Measurements from ENCODE around the gene SDHAF1.
A peak's percentile ranks its signal among the peaks of the same experiment; 100 is the strongest.

SDHAF1 gene

GRCh38 chr19:36010402-36010801 is 15.4 kb downstream of the SDHAF1 start:
- POLR2A ChIA-PET: no interaction called here

GRCh38 chr19:36013280-36014011 is 18.5 kb downstream of the SDHAF1 start:
- TF ChIP-seq ARNT (IDR thresholded peaks at IDR 0.05) (no peak), TARDBP (IDR thresholded peaks at IDR 0.05) (no peak), L3MBTL2 (conservative IDR thresholded peaks at IDR 0.05) (no peak), SUZ12 (IDR thresholded peaks at IDR 0.05) (no peak), ELF4 (IDR thresholded peaks at IDR 0.05) (no peak), CTBP1 (IDR thresholded peaks at IDR 0.05; ENCODE audit: borderline replicate concordance) (no peak), HDGF (IDR thresholded peaks at IDR 0.05; ENCODE audit: borderline replicate concordance) (no peak), FOXK2 (IDR thresholded peaks at IDR 0.05) (no peak), BHLHE40 (IDR thresholded peaks at IDR 0.05; ENCODE audit: borderline replicate concordance) (no peak), ZNF384 (IDR thresholded peaks at IDR 0.05) (no peak)
- TF ChIP-seq, protein P1, sequence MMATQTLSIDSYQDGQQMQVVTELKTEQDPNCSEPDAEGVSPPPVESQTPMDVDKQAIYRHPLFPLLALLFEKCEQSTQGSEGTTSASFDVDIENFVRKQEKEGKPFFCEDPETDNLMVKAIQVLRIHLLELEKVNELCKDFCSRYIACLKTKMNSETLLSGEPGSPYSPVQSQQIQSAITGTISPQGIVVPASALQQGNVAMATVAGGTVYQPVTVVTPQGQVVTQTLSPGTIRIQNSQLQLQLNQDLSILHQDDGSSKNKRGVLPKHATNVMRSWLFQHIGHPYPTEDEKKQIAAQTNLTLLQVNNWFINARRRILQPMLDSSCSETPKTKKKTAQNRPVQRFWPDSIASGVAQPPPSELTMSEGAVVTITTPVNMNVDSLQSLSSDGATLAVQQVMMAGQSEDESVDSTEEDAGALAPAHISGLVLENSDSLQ (IDR thresholded peaks at IDR 0.05): no peak
- ChIA-PET CTCF (no interaction called here), POLR2A (interaction anchor here (0.9 to 1.8 kb wide), 14 partner anchors 8 to 115 kb away, joined by 3 to 13 read pairs (median 5); partner anchors contain the start of genes POLR2I, SDHAF1, TBCB and THAP8)
- no peak for DNase-seq (ENCODE audit: extremely low spot score)

More at GRCh38 chr19:36010402-36010801, 15.4 kb downstream of the SDHAF1 start:
- DNase-seq (ENCODE audit: extremely low spot score): no peak
- CTCF ChIA-PET: no interaction called here
- TF ChIP-seq BHLHE40 (IDR thresholded peaks at IDR 0.05; ENCODE audit: borderline replicate concordance) (no peak), ZNF384 (IDR thresholded peaks at IDR 0.05) (no peak), SUZ12 (IDR thresholded peaks at IDR 0.05) (no peak), FOXM1 (IDR thresholded peaks at IDR 0.05; ENCODE audit: borderline replicate concordance) (no peak), LEF1 (IDR thresholded peaks at IDR 0.05; ENCODE audit: borderline replicate concordance) (no peak), ARNT (IDR thresholded peaks at IDR 0.05) (no peak), FOXA1 (IDR thresholded peaks at IDR 0.05) (no peak), HDGF (IDR thresholded peaks at IDR 0.05; ENCODE audit: borderline replicate concordance) (no peak), L3MBTL2 (conservative IDR thresholded peaks at IDR 0.05) (no peak), NFRKB (IDR thresholded peaks at IDR 0.05) (no peak), ELF4 (IDR thresholded peaks at IDR 0.05) (no peak), FOXK2 (IDR thresholded peaks at IDR 0.05) (no peak)
- TF ChIP-seq, protein P1 (IDR thresholded peaks at IDR 0.05): no peak

DNA sequence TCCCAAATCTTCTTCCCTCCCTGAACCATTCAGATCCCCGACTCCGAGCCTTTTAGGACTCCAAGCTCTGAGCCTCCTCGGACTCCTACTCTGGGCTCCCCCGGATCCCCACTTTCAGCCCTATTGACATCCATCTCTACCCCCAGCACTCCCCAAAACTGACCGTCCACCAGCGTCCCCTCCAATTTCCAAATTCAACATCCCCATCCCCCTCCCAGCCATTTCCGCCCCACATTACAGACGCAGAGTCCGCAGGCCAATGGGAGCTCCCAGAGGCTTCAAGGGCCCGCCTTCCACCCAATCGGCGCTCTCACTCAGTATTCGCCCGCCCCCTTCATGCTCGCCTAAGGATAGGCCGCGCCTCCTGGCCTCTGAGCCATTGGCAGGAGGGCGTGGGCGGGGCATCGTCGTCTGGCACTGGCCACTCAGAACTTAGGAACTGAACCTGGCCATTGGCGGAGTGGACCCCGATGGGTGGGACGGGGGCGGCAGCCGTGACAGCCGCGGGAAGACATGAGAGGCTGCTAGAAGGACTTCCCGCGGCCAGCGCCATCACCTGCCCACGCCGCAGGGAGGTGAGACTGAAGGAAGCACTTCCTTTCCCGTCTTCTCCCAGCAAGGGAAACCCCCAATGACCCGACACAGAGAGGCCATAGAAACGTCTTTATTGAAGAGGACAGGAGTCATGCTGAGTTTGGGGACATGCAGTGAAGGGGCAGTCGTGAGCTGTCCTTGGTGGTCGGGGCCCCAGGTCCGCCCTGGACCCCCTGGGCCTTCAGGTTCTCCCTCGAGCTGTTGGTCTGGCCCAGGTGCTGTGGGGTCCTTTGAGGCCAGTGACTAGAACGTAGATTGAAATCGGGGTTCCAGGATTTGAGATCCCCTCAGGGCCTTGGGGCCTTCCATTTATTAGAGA is 19.3 kb downstream of the SDHAF1 start, which contains the start of gene ALKBH6:
Gene ALKBH6 (minus strand): TSS at position 202 of the 913 bp plus-strand sequence. CDS start 816 bp downstream, outside the sequence.
- TF ChIP-seq FOXK2 (IDR thresholded peaks at IDR 0.05) (no peak), SP1 (IDR thresholded peaks at IDR 0.05) (peak; percentile 79), HDGF (IDR thresholded peaks at IDR 0.05; ENCODE audit: borderline replicate concordance) (peak; percentile 86; the same call in 1 of the 2 replicates), ZNF384 (IDR thresholded peaks at IDR 0.05) (no peak), L3MBTL2 (conservative IDR thresholded peaks at IDR 0.05) (peak; percentile 77), ELF4 (IDR thresholded peaks at IDR 0.05) (peak; percentile 38; the same call in 1 of the 2 replicates), FOXA1 (IDR thresholded peaks at IDR 0.05) (no peak), CTBP1 (IDR thresholded peaks at IDR 0.05; ENCODE audit: borderline replicate concordance) (no peak), TARDBP (IDR thresholded peaks at IDR 0.05) (no peak), SUZ12 (IDR thresholded peaks at IDR 0.05) (no peak), FOXM1 (IDR thresholded peaks at IDR 0.05; ENCODE audit: borderline replicate concordance) (no peak), BHLHE40 (IDR thresholded peaks at IDR 0.05; ENCODE audit: borderline replicate concordance) (no peak), NFRKB (IDR thresholded peaks at IDR 0.05) (no peak), LEF1 (IDR thresholded peaks at IDR 0.05; ENCODE audit: borderline replicate concordance) (no peak), ARNT (IDR thresholded peaks at IDR 0.05) (no peak)
- TF ChIP-seq, protein P1 (IDR thresholded peaks at IDR 0.05): peak; percentile 76
- ChIA-PET POLR2A (interaction anchor here (0.9 to 1.8 kb wide), 16 partner anchors 9 to 114 kb away, joined by 3 to 13 read pairs (median 4); partner anchors contain the start of genes POLR2I, SDHAF1, TBCB and THAP8), CTCF (no interaction called here)
- peak; percentile 97 for DNase-seq (ENCODE audit: extremely low spot score)

DNA sequence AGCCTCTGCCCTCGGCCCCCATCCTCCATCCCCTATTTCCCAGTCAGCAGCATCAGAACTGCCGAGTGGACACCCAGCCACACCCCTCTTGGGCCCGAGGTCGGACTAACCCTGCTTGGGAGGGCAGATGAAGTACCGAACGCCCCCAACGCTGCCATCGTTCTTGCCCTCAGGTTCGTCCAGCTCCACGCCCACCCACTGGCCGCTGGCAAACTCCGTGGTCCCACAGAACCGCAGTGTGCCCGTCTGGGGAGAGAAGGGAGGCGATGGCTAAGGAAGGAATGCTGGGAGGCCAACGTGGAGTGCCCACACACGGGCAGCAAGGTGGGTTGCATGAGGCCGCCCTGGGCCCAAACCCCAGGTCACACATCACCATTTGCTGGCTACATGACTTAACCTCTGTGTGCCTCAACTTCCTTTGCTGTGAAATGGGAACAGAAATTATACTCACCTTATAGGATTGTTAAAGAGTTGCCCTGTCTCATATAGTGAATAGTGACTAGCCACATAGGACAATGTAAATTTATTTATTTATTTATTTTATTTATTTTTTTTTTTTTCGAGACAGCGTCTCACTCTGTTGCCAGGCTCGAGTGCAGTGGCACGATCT is 24.2 kb downstream of the SDHAF1 start:
- TF ChIP-seq NFRKB (IDR thresholded peaks at IDR 0.05): no peak
- TF ChIP-seq, protein P1 (IDR thresholded peaks at IDR 0.05): no peak
- no peak for TF ChIP-seq ARNT (IDR thresholded peaks at IDR 0.05)
- no peak for TF ChIP-seq HDGF (IDR thresholded peaks at IDR 0.05; ENCODE audit: borderline replicate concordance)
- no peak for TF ChIP-seq CTBP1 (IDR thresholded peaks at IDR 0.05; ENCODE audit: borderline replicate concordance)
- no peak for TF ChIP-seq L3MBTL2 (conservative IDR thresholded peaks at IDR 0.05)
- no peak for TF ChIP-seq ELF4 (IDR thresholded peaks at IDR 0.05)
- TF ChIP-seq ZNF384 (IDR thresholded peaks at IDR 0.05): no peak
- no peak for TF ChIP-seq SP1 (IDR thresholded peaks at IDR 0.05)
- TF ChIP-seq LEF1 (IDR thresholded peaks at IDR 0.05; ENCODE audit: borderline replicate concordance): no peak
- no peak for TF ChIP-seq FOXA1 (IDR thresholded peaks at IDR 0.05)
- no peak for TF ChIP-seq SUZ12 (IDR thresholded peaks at IDR 0.05)
- no peak for TF ChIP-seq FOXM1 (IDR thresholded peaks at IDR 0.05; ENCODE audit: borderline replicate concordance)
- TF ChIP-seq BHLHE40 (IDR thresholded peaks at IDR 0.05; ENCODE audit: borderline replicate concordance): no peak
- no peak for TF ChIP-seq FOXK2 (IDR thresholded peaks at IDR 0.05)
- no peak for TF ChIP-seq TARDBP (IDR thresholded peaks at IDR 0.05)
- POLR2A ChIA-PET: no interaction called here
- CTCF ChIA-PET: no interaction called here
- DNase-seq (ENCODE audit: extremely low spot score): no peak

All from HEK293T (cell line).